ENCODE measurements around the gene CISD1.

CISD1 gene

DNA sequence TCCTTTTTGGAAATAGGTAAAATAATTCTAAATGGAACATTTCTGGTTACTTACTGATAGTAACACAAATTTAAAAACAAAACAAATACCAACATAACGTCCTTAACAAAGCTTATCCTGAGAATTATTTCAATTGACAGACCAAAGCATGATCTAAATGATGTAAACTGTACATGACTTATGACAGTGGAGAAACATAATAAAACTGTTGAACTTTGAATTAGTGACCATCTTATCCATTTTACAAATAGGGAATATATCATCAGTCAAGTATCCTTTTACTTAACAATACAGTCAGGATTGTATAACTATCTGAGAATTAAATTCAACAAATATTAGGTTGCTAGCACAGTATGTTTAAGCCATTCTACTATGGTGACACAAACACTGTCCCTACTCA lies 3.7 kb upstream of the CISD1 start:
- no peak for DNase-seq (ENCODE audit: low read depth, low spot score)

DNA sequence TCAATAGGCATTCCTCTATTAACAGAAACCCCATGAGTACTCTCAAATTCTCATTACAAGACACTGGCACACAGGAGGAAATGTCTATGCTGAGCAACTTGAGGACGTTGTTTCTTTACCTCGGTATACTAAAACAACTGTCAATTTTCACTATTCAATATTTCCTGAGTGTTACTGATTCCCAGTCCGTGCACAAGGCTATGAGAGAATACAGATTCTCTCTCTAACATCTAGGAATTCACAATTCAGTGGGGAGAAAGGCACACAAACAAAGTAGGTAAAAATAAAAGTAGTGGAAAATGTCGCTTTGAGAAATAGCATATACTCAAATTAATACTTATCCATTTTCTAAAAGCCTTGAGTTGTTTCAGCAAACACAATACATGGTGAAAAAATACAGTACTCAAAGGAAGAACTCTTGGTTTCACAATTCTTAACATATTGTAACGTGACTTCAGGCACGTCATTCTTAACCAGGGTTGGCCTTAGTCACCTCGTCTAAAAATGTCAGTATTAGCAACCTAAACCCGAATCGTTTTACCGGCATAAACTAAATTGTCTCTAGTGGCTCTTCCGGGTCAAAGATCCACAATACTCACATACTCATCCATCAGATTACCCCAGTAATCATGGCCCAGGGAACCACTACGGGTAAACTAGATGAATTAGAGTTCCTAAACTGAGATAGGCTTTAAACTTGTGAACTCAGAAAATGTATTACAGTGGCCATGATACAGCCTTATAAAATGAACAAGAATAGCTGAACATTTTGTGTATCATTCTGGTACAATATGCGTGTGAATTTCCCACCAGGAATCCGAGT lies 2.7 kb upstream of the CISD1 start:
- DNase-seq (ENCODE audit: low read depth, low spot score), result no peak

DNA sequence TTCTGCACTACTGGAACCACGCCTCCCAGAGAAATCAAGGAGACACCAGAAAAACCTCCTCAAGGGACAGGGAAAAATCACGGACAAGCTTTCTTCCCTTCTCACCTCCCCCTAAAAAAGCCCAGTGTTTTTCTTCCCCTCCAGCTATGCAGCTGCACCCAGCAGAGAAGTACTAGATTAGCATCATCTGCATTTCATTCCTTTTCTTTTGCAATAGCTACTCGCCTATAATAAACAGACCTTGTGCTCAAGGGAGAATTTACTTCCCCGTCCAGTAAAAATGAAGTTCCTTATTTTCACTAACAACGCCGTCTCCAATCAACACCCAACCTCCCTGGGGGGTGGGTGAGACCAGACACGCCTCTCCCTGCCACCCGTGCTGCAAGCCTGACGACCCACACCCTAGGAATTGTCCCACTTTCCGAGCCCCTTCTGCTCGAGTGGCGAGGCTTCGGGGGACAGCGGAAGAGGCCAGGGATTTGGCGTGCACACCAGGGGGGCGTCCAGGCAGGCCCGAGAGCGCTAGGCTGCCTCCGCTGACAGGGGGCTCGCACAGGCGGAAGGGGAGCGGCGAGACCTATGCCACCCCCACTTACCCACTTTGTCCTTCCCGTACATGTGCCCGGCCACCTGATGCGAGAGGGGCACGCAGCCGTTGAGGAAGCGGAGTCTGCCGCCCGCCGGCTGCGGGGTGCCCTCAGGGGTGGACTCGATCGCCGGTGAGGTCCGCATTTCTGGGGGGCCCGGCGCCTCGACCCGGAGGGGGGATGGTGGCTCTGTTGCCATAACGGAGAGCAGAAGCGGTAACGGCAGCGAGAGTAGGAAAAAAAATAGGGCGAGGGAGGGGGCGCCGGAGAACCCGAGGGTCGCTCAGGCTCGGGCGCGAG lies 1.9 kb upstream of the CISD1 start:
- DNase-seq (ENCODE audit: low read depth, low spot score), result no peak

DNA sequence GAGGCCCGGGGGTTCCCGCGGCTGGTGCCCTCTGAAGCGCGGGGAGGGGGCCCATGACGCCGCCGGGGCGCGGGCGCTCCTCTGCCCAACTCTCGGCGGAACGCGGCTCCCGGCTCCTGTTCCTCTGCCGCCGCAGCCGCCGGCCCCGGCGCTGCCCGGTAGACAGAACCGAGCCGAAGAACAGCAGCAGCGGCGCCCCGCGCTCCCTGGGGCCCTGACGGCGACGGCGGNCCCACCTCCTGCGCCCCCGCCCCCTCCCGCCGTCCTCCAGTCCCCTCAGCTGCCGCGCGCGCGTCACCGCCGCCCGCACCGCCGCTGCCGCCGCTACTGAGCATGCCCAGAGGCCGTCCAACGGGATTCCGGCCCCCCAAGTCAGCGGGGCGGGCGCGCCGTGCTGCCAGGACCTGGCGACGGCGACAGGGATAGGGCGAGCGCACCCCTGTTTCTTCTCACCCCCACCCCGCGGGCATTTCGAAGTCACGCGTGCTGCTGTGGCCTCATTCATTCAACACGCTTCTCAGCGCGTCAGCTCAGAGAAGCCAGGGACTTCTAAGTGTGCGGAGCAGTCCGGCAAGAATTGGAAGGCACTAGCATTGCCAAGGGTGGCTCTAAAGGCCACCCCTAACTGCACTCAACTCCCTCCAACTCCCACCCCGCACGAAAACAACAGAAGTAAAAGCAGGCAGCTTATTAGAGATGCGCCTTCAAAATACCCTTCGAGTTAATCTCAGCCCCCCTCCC lies 1.1 kb upstream of the CISD1 start, which contains the start of gene IPMK:
Gene IPMK (minus strand): TSS at position 182 of the 741 bp plus-strand sequence. CDS start 283 bp downstream, outside the sequence.
- peak; percentile 56 for DNase-seq (ENCODE audit: low read depth, low spot score)

DNA sequence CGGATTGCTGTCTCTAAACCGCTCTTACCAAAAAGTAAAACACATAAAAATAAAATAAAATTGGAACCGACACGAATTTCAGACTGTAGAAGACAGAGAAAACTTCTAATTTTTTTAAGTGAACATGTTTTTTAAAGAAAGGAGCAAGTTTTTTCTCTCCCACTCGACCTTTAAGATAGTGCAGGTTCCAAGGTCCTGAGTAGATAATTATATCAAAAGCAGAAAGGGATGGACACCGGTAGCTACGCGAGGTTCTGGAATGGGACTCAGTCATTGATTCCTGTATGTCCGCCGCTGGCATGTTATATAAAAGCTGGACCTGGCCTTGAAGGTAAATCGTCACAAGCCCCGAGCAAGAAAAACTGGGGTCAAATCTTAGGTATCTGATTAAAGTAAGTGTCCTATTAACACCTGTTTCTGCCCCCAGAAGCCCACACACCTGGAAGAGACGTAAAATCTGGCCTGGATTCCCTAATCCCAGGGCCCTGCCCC lies 462 bp upstream of the CISD1 start:
- no peak for DNase-seq (ENCODE audit: low read depth, low spot score)

DNA sequence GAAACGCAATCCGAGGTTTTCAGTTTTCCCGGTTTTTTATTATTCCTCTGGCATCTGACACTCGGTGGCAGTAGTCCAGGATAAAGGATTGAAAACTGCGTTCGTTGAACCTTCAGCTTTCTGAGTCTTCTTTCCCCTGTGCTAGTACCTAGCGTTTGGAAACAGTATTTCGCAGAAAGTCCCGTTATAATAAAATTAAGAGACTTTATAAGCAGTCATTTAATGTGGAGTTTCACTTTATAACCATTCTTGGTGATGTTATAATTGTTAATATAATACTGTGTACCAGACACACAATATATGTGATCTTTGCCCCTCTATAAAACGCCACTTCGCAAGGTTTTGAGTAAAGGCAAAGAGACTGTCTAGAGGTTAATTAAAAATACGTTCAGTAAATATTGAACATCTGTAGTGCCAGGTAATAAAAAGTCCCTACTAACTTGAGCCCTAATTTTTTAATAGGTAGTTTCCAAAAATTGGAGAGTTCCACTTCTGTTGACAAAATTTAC lies 874 bp downstream of the CISD1 start:
- DNase-seq (ENCODE audit: low read depth, low spot score), result no peak

DNA sequence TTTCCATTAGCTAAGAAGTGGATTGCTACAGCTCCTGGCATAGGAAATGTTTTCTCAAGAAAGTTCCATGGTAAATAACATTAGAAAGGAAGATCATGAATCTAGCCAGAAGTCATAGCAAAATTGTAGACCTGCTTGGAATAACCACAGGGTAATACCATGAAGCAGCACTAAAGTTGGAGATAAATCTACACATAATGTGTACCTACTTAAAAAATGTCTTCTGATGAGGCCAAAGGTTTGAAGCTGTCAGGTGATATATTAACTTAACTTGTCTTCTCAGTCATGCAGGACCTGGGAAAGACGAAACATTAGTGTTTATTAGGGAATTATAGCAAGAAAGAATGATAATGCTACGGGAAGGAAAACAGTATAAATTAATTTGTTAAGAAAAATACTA lies 6.3 kb downstream of the CISD1 start:
- DNase-seq (ENCODE audit: low read depth, low spot score), result no peak

DNA sequence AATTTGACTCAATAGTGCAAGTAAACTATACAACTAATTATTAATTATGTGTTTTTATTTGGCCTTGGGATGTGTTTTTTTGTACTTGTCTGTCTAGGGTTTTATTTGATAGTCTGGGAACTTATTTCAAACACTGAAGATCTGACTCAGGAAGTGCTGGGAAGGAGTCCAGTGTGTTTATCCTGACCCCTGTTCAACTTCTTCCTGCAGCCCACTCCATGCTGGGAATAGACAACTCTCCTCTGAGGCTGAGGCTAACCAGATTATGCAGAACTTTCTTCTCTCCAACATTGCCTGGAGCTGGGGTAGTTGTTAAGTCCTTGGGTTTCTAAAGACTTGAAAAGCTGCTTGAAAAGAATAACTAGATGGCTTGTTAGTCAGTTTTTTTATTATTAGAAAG lies 6.9 kb downstream of the CISD1 start:
- DNase-seq (ENCODE audit: low read depth, low spot score), result no peak

DNA sequence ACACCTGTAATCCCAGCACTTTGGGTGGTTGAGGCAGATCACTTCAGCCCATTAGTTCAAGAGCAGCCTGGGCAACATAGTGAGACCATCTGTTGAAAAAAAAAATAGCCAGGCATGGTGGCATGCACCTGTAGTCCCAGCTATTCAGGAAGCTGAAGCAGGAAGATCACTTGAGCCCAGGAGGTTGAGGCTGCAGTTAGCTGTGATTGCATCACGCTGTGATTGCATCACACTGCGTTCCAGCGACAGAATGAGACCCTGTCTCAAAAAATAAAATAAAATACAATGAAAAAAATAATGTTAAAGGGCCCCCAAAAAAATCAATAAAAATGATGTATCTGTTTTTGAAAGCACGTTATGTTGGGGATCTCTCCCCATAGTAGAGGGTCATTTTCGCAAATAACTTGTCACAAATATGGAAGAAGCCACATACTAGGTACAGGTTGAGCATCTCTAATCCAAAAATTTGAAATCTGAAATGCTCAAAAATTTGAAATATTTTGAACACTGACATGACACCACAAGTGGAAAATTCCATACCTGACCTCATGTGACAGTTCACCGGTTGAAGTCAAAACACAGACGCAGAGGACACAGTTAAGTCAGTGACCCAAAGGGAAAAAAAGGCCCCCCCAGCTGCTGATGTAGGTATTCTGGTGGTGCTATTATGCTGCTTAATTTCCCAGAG lies 9.5 kb downstream of the CISD1 start:
- no peak for DNase-seq (ENCODE audit: low read depth, low spot score)

DNA sequence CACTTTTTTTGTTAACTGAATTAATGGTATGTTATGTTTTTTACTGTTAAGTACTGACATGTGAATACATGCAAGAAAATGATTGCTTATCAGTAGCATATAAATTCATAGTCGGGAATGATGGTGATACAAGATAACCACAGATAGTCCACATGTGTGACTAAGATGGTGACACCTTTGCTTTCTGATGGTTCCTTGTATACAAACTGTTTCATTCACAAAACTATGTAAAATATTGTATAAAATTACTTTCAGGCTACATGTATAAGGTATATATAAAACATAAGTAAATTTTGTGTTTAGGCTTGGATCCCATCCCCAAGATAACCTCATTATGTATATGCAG lies 10.0 kb downstream of the CISD1 start:
- no peak for DNase-seq (ENCODE audit: low read depth, low spot score)

DNA sequence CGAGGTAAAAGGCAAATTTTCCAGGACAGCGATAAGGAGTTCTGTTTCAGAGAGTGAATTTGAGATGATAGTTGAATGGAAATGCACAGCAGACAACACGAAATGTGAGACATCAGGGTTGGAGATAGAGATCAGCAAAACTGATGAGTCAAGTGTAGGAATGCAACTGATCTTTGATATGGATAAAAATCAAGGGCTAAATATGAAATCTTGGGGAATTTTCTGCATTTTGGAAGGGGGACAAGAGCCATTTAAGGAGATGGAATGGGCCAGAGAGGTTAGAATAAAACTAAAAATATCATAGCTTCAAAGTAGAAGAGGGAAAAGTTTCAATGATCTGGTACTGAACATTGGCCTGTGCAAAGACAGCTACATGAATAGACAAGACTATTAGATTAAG lies 11.5 kb downstream of the CISD1 start:
- no peak for DNase-seq (ENCODE audit: low read depth, low spot score)

DNA sequence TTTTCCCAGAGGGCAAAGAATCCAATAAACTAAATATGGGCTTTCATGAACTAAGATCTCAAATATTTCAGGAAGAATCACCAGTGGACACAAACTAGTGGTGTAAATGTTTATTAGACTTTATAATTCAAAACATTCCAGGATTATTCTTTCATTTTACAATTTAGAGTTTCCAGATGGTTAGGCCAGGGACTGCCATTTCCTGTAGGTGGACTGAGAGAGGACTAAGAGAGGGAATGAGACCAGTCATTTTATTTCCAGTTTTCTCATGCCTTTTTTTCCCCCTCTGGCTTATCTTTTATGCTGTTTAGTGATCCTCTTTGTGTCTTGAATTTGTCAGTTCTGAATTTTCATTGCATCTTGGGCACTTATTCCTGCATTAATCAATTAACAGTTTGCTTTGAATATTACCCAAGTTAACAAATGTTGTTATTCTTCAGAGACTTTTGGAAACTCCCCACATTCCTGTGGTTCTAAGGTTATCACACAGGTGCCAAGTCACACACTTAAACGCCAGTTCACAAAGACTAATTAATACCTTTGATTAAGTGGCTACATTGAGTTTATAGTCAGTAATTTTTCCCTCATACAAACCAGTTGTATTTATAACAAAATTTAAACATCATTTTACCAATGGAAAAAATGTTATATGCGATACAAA lies 12.3 kb downstream of the CISD1 start:
- no peak for DNase-seq (ENCODE audit: low read depth, low spot score)

DNA sequence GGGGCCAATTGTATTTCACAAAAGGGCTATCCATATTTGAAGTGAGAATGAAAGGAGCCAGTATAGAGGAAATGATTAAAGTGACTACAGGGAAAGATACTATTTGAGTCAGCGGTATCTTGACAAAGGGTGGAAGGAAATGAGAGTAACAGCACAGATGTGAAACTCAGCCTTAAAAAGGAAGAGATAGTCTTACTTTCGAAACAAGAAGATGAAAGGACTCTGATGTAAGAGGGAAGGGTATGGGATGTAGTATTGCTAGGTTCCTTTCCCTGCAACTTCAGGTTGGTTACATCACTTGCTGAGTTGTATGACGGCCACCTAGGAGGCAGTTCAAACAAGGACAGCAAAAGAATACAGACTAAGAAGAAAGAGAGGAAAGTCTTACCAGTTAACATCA lies 13.7 kb downstream of the CISD1 start:
- no peak for DNase-seq (ENCODE audit: low read depth, low spot score)

DNA sequence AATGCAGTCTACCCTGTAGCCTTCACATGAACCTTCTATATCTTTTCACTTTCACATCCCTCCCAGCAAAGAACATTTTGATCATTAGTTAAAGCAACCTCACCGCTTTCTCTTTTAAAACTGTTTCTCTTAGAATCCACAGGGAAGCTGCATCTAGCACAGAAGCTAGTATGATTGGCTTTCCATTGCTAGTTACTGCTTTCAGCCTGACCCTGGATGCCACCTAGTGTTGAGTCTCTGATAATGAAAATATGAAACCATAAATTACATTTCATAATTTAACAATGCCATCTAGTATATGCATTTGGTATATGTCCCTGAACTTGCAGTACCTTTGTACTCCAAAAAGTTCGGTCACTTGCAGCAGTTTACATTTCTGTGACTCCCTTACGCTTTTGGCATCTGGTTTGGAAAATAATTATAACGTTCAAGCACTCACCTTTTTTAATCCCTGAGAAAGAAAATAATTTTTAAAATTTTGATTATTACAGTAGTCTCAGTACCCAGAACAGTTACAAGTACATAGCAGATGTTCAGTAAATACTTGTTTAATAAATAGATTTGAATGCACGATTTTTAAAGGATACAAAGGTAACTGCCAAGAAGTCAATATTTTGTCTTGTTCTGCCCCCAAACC lies 22.7 kb downstream of the CISD1 start:
- no peak for DNase-seq (ENCODE audit: low read depth, low spot score)

DNA sequence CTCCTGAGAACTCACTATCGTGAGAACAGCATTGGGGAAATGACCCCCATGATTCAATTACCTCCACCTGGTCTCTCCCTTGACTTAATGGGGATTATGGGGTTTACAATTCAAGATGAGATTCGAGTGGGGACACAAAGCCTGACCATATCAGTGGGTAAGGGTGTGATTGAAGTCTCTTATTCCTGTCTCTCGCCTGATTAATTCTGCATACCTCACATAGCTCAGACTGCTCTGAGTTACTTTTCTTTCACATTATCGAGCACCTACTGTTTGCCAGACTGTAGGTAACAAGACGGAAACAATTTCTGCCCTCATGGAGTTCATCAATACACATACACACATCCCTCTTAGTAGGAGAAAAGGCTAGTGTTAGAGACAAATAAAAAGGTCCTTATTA lies 25.0 kb downstream of the CISD1 start:
- DNase-seq (ENCODE audit: low read depth, low spot score), result no peak

DNA sequence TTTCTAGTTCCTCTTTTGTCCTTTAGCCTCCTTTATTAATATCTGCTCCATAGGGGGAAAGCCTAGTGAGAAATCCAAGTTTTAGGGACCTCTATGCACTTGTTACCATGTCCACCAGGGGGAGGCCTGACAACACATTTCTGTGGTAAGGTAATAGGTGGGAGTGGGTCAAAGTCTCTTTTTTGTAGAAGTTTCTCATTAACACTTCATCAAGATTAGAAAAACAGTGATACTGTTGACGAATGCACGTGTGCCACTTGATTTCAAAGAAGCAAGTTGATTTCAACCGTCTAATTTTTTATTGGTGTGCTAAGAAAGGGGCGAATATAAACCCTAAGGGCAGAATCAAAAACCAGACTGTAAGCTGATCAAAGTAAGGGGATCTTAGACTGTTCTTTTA lies 30.6 kb downstream of the CISD1 start:
- DNase-seq (ENCODE audit: low read depth, low spot score), result no peak

DNA sequence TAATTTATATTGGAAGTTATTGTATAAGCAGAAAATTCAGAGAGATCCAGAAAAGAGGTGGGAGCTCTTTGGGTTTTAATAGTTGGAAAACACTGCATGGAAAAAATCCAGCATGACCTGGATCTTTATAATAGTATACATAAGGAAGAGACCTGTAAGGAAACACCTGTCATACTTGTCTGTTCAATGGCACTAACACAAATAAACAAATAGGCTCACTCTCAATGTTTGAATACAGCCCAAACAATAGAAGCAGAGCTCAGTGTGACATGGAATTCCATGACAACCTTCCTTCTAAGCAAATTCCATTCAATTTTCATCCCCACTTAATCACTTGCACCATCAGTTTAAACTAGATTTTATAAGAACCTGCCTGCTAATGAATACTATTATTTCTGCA lies 31.7 kb downstream of the CISD1 start:
- DNase-seq (ENCODE audit: low read depth, low spot score), result no peak

DNA sequence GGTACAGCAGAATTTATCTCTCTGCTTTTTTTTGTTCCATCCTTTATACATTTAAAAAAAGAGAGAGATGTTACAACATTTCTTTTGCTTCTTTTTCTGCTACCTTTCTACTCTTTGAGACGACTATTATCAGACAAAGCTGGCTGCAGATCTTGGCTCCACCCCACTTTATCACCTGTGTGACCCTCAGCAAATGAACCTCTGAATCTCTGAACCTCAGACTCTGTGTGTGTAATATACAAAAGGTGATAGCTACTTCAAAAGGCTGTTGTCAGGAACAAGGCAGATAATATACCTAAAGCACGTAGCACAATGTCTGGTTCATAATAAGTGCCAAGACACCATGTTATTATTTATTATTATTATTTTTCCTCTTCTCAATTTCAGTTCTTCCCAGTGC lies 33.3 kb downstream of the CISD1 start:
- DNase-seq (ENCODE audit: low read depth, low spot score), result no peak

DNA sequence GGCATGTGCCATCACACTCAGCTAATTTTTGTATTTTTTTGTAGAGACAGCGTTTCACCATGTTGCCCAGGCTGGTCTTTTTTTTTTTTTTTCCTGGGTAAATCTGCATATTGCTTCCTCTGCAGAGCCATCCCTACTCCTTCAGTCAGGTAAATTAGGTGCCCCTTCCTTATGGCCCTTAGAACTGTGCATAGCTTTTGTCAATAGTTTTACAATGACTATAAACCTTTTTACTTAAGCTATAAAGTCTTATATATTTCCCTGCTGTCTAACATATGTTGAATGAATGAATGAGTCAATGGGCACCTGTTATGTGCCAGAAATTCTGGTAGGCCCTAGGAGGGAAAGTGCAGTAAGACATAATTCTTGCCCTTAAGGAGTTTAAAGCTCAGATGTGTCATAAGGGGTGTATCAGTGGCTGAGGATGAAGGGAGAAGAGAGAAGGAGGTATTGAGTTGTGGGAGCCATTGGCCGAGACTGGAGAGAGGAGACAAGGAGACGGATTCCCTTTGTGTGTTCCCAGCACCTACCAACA lies 35.2 kb downstream of the CISD1 start:
- DNase-seq (ENCODE audit: low read depth, low spot score), result no peak

DNA sequence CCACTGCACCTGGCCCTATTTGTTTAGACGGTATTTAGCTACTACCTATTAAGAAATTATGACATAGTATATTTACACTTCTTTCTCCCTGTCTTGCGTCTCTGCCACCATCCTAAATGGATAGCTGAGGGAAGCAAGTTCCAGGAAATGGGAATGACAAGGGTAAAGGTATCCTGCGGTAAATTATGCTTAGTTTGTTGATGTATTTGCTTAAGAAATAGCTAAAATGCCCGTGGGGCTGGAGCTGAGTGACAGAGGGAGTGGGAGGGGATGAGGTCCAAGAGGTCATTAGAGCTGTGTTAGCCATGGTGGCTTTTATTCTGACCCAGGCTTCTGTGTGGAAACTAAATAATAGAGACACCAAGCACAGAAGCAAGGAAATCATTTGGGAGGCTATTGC lies 36.9 kb downstream of the CISD1 start:
- DNase-seq (ENCODE audit: low read depth, low spot score), result no peak

Measured in brain pericyte (primary cell).